ENCODE results near the gene DBN1.

DBN1 gene

DNA sequence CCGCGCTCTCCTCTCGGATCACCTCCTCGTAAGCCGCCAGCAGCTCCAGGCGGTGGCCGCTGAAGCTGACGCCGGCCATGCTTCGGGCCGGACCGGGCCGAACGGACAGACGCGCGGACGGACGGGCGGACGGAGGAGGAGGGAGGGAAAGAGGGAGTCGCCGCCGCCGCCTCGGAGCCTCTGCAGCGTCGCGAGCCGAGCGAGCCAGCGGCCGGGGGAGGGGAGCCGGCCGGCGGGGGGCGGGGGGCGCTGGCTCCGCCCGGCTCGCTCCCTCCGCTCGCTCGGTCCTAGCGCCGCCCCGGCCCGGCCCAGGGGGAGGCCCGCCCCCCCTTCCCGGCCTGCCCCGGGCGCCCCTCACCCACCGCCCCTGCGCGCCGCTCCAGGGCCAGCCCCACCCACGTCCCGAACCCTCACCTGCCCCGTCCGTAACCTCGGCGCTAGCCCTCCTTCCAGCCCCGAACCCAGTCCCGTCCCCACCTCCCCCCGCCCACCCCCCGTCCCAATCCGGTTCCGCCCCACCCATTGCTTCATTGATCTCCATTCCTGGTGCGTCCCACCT lies at the start of gene DBN1:
DBN1 (minus strand) TSS at position 192 of the 559 bp plus-strand sequence; CDS start at position 79, 113 bp downstream.
- no peak for TF ChIP-seq CTCF (IDR thresholded peaks at IDR 0.05; ENCODE audit: low read depth, low read length, missing control alignments)
- DNase-seq (ENCODE audit: low read depth): no peak
- peak within 1 kb of the TSS; percentile 49 for H3K4me3 ChIP-seq (ENCODE audit: low read depth, low read length)

- DNase-seq (ENCODE audit: low read depth): no peak
- no peak for TF ChIP-seq CTCF (IDR thresholded peaks at IDR 0.05; ENCODE audit: low read depth, low read length, missing control alignments)
- no peak overlapping the region for H3K4me3 ChIP-seq (ENCODE audit: low read depth, low read length)
These were observed 47.6 kb upstream of the DBN1 start for GRCh38 chr5:177520916-177521513.

GRCh38 chr5:177520271-177520670 lies 46.8 kb upstream of the DBN1 start:
- H3K4me3 ChIP-seq (ENCODE audit: low read depth, low read length): no peak overlapping the region
- no peak for TF ChIP-seq CTCF (IDR thresholded peaks at IDR 0.05; ENCODE audit: low read depth, low read length, missing control alignments)
- no peak for DNase-seq (ENCODE audit: low read depth)

DNA sequence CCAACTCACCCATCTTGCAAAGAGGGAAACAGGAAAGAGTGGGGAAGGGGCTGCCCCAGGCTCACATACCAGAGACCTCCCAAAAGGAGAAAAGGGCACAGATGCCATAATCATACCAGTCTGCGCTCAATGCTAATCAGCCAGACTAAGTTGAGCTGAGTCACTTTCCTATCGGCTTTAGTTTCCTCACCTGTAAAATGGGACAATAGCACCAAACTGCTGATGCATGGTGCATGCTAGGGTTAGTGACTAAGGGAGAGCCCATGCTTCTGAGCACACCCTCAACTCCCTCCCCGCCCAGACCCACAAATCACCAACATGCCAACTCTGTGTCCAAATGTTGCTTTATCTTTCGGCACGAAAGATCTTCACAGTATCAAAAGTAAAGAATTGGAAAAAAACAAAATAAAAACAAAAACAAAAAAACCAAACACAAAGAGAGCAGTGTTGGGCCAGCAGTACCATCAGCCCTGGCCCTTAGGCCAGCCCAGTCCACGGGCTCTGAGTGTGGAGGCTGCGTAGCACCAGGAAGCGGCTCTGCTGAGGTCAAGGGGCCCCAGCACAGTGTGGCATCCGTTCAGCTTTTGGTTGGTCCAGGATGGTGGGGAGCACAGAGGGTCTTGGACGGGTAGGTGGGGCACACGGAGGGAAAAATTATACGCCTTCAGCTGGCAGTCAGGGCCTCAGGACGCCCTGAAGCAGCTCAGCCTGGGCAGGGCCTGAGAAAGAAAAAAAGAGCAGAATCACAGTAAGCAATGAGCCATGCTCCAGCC lies 46.2 kb upstream of the DBN1 start:
- H3K4me3 ChIP-seq (ENCODE audit: low read depth, low read length): no peak overlapping the region
- no peak for DNase-seq (ENCODE audit: low read depth)
- no peak for TF ChIP-seq CTCF (IDR thresholded peaks at IDR 0.05; ENCODE audit: low read depth, low read length, missing control alignments)

DNA sequence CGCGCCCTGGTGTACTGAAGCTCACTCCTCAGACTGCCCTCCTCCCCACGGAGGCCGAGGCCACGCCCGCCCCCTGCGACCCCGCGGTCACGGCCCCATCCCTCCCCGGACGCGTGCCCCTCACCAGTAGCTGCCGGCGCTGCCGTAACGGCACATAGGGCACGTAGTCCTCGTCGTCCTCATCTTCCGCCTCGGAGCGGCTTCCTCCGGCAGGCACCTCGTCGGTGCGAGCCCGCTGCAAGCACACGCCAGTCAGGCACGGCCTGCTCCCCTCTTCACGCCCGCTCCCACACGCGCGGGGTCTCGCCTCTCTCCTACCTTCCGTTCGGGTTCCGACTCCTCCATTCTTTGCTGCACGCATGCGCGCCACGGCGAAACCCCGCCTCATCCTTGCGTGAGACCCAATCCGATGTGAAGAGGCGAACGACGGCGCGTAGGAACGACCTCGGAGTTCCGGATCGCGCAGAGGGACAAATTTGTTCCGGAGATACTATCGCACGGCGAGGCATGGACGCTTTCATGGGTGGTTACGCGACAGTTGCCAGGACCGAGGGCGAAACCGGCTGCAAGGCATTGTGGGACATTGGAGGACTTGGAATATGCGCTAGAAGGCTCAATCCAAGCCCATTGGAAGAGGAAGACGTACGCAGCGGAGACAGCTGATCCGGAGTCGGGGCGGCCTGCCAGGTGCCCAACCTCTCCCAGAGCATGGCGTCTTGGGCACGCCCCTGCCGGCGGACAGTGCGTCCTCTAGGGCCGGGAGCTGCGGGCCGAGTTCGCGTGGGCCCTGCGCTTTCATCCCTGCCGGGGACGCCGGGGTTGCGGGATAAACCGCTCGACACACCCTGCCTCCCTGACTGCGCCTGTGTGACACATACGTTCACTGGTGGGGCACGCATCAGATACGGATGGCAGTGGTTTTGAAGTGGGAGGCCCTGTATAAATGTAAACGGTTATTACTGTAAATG lies 43.5 kb upstream of the DBN1 start, which contains the start of gene DDX41:
DDX41 (minus strand) TSS at position 361 of the 968 bp plus-strand sequence; CDS start at position 345, 16 bp downstream.
- TF ChIP-seq CTCF (IDR thresholded peaks at IDR 0.05; ENCODE audit: low read depth, low read length, missing control alignments): no peak
- peak within 1 kb of the TSS; percentile 86 for H3K4me3 ChIP-seq (ENCODE audit: low read depth, low read length)
- DNase-seq (ENCODE audit: low read depth): peak; percentile 87

DNA sequence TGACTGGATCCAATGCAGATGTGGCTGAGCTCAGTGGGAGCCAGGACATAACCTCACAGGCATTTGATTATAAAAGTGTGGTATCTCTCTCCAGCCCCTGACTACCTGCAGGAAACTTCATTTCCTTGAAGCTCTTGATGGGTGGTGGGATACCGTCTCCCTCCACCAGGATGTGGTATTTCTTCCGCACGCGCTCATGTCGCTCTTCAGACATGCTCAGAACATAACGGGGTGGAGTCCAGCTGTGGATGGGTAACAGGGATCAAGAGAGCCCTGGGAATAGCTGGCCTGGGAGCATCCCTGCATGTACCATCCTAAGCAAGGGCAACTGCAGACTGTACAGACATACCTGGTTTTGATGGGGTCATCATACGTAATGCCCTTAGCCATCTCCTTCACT lies 42.1 kb upstream of the DBN1 start:
- peak overlapping the region; percentile 86 for H3K4me3 ChIP-seq (ENCODE audit: low read depth, low read length)
- DNase-seq (ENCODE audit: low read depth): no peak
- TF ChIP-seq CTCF (IDR thresholded peaks at IDR 0.05; ENCODE audit: low read depth, low read length, missing control alignments): no peak
